Neural cell (in vitro differentiated cells): ENCODE data around the gene EIF4G3.
A peak's percentile ranks its signal among the peaks of the same experiment; 100 is the strongest.

Experiments used
- EP300 ChIP-seq: fragments of 450-650 bp; conservative IDR thresholded peaks from 2 replicates; pipeline ENCODE4 v1.6.1; 2014; ENCODE audit warnings: antibody characterized with exemption, mild to moderate bottlenecking, moderate library complexity; ENCODE audit not compliant: poor library complexity, severe bottlenecking
- EZH2 ChIP-seq: fragments of 200-600, 300-800 bp; shearing (Covaris generic), sonication (generic); IDR thresholded peaks from 2 replicates; pipeline ENCODE4 v1.6.1; 2014; ENCODE audit warnings: antibody characterized with exemption, low read length, borderline replicate concordance, mild to moderate bottlenecking; ENCODE audit not compliant: insufficient read depth, poor library complexity, severe bottlenecking
- POLR2AphosphoS5 ChIP-seq: IDR thresholded peaks from 2 replicates; pipeline ENCODE4 v1.6.1; 2012
- RAD21 ChIP-seq: fragments of 450-650 bp; conservative IDR thresholded peaks from 2 replicates; pipeline ENCODE4 v1.6.1; 2014; ENCODE audit warnings: antibody characterized with exemption, mild to moderate bottlenecking, moderate library complexity
- SMC3 ChIP-seq: fragments of 450-650 bp; conservative IDR thresholded peaks from 2 replicates; pipeline ENCODE4 v1.6.1; 2014; ENCODE audit warnings: antibody characterized with exemption, mild to moderate bottlenecking, moderate library complexity; ENCODE audit not compliant: poor library complexity
- TAF1 ChIP-seq: IDR thresholded peaks from 2 replicates; pipeline ENCODE4 v1.6.1; 2012; ENCODE audit warnings: low read depth
- TF ChIP-seq, protein P1 (sequence below): fragments of 450-650 bp; IDR thresholded peaks from 2 replicates; pipeline ENCODE4 v1.5.1; 2014; ENCODE audit warnings: antibody characterized with exemption, mild to moderate bottlenecking, moderate library complexity; ENCODE audit not compliant: poor library complexity, severe bottlenecking
- TF ChIP-seq, protein P2 (sequence below): IDR thresholded peaks from 2 replicates; pipeline ENCODE4 v1.6.1; 2012; ENCODE audit warnings: borderline replicate concordance

GRCh38 chr1:21149855-21150432 is 26.8 kb downstream of the EIF4G3 start:
- TF ChIP-seq, protein P1, sequence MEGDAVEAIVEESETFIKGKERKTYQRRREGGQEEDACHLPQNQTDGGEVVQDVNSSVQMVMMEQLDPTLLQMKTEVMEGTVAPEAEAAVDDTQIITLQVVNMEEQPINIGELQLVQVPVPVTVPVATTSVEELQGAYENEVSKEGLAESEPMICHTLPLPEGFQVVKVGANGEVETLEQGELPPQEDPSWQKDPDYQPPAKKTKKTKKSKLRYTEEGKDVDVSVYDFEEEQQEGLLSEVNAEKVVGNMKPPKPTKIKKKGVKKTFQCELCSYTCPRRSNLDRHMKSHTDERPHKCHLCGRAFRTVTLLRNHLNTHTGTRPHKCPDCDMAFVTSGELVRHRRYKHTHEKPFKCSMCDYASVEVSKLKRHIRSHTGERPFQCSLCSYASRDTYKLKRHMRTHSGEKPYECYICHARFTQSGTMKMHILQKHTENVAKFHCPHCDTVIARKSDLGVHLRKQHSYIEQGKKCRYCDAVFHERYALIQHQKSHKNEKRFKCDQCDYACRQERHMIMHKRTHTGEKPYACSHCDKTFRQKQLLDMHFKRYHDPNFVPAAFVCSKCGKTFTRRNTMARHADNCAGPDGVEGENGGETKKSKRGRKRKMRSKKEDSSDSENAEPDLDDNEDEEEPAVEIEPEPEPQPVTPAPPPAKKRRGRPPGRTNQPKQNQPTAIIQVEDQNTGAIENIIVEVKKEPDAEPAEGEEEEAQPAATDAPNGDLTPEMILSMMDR, result no peak
- TF ChIP-seq EP300 (no peak), POLR2AphosphoS5 (peak; percentile 40), SMC3 (no peak), RAD21 (peak; percentile 16), EZH2 (no peak), TAF1 (peak; percentile 48)
- TF ChIP-seq, protein P2, sequence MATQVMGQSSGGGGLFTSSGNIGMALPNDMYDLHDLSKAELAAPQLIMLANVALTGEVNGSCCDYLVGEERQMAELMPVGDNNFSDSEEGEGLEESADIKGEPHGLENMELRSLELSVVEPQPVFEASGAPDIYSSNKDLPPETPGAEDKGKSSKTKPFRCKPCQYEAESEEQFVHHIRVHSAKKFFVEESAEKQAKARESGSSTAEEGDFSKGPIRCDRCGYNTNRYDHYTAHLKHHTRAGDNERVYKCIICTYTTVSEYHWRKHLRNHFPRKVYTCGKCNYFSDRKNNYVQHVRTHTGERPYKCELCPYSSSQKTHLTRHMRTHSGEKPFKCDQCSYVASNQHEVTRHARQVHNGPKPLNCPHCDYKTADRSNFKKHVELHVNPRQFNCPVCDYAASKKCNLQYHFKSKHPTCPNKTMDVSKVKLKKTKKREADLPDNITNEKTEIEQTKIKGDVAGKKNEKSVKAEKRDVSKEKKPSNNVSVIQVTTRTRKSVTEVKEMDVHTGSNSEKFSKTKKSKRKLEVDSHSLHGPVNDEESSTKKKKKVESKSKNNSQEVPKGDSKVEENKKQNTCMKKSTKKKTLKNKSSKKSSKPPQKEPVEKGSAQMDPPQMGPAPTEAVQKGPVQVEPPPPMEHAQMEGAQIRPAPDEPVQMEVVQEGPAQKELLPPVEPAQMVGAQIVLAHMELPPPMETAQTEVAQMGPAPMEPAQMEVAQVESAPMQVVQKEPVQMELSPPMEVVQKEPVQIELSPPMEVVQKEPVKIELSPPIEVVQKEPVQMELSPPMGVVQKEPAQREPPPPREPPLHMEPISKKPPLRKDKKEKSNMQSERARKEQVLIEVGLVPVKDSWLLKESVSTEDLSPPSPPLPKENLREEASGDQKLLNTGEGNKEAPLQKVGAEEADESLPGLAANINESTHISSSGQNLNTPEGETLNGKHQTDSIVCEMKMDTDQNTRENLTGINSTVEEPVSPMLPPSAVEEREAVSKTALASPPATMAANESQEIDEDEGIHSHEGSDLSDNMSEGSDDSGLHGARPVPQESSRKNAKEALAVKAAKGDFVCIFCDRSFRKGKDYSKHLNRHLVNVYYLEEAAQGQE, result peak; percentile 35
